Mesothelial cell of epicardium (in vitro differentiated cells): ENCODE results near the gene C1orf52. TPM values are rescaled to one million over a fixed set of nuclear protein-coding genes. Genes with fewer than 3 reads are reported as not detected.

Experiments
- DNase-seq, 2 experiments: peaks; one replicate each; pipeline ENCODE4 v3.0.0; 2021; ENCODE audit warnings: low spot score in 2 of 2; ENCODE audit not compliant: unreplicated experiment in 2 of 2
- H3K27ac Mint-ChIP-seq: 2 replicates; pipeline ENCODE4 v1.8.0; 2021; ENCODE audit warnings: mixed read lengths
- H3K27me3 Mint-ChIP-seq: 2 replicates; pipeline ENCODE4 v1.8.0; 2021; ENCODE audit warnings: low read depth, mixed read lengths
- H3K36me3 Mint-ChIP-seq: 2 replicates; pipeline ENCODE4 v1.8.0; 2021; ENCODE audit warnings: mixed read lengths
- H3K4me1 Mint-ChIP-seq: 2 replicates; pipeline ENCODE4 v1.8.0; 2021; ENCODE audit warnings: mixed read lengths
- H3K4me3 Mint-ChIP-seq: 2 replicates; pipeline ENCODE4 v1.8.0; 2021; ENCODE audit warnings: mild to moderate bottlenecking, moderate library complexity, mixed read lengths
- H3K9me3 Mint-ChIP-seq: 2 replicates; pipeline ENCODE4 v1.8.0; 2021; ENCODE audit warnings: mixed read lengths
- CTCF ChIP-seq: fragments of 200-600 bp; sonication (generic); IDR thresholded peaks from one replicate; pipeline ENCODE4 v1.5.0; 2021; ENCODE audit warnings: antibody characterized with exemption; ENCODE audit not compliant: unreplicated experiment
- total RNA-seq: library from RNA; stranded (reverse); gene quantifications from 3 replicates; pipeline ENCODE4 v1.2.1, GENCODE V29; 2021

The C1orf52 gene
- total RNA-seq, 1 donor from 2014 or later, result 48.2 TPM

- Mint-ChIP-seq H3K27ac (no peak overlapping the region), H3K9me3 (no peaks in the 10 kb centered on the region), H3K36me3 (no peaks in the 10 kb centered on the region), H3K4me1 (no peaks in the 10 kb centered on the region), H3K27me3 (no peaks in the 10 kb centered on the region), H3K4me3 (no peak overlapping the region)
- no peak for DNase-seq
- TF ChIP-seq CTCF, result no peak
Observed at GRCh38 chr1:85290826-85291225, 31.4 kb upstream of the C1orf52 start.

GRCh38 chr1:85289848-85290335, 30.4 kb upstream of the C1orf52 start:
- DNase-seq, result no peak
- no peak overlapping the region for H3K4me3 Mint-ChIP-seq
- no peak for TF ChIP-seq CTCF
- no peaks in the 10 kb centered on the region for H3K36me3 Mint-ChIP-seq
- no peak overlapping the region for H3K27ac Mint-ChIP-seq
- no peaks in the 10 kb centered on the region for H3K27me3 Mint-ChIP-seq
- no peaks in the 10 kb centered on the region for H3K4me1 Mint-ChIP-seq
- no peaks in the 10 kb centered on the region for H3K9me3 Mint-ChIP-seq

DNA sequence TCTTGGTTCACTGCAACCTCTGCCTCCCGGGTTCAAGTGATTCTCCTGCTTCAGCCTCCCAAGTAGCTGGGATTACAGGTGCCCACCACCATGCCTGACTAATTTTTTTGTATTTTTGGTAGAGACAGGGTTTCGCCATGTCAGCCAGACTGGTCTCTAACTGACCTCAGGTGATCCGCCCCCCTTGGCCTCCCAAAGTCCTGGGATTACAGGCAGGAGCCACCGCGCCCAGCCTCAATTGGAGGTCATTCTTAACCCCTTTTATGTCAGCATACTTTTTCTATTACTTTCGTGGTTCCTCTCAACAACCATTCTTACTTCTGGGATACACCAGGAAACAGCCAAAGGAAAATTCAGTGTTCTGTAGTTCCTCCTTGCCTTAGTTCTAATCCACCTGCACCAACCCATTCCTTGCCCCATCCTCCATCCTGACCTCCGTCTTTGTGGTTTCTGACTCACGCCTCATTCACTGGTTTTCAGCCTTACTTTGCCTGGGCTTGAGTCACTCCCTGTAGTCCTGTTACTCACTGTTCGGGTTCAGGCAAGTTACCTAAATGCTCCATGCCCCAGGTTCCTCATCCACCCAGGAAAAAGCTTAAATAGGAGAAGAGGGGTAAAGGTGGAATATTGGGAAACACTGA, 29.9 kb upstream of the C1orf52 start:
- no peak overlapping the region for H3K27ac Mint-ChIP-seq
- no peak for TF ChIP-seq CTCF
- no peaks in the 10 kb centered on the region for H3K27me3 Mint-ChIP-seq
- no peaks in the 10 kb centered on the region for H3K36me3 Mint-ChIP-seq
- H3K4me1 Mint-ChIP-seq, result no peaks in the 10 kb centered on the region
- no peaks in the 10 kb centered on the region for H3K9me3 Mint-ChIP-seq
- no peak overlapping the region for H3K4me3 Mint-ChIP-seq
- DNase-seq, result no peak

- no peaks in the 10 kb centered on the region for H3K27me3 Mint-ChIP-seq
- no peak overlapping the region for H3K27ac Mint-ChIP-seq
- DNase-seq, result no peak
- H3K4me1 Mint-ChIP-seq, result peaks cover 8% of the 10 kb centered on the region
- TF ChIP-seq CTCF, result no peak
- H3K9me3 Mint-ChIP-seq, result no peaks in the 10 kb centered on the region
- no peaks in the 10 kb centered on the region for H3K36me3 Mint-ChIP-seq
- no peak overlapping the region for H3K4me3 Mint-ChIP-seq
Observed at GRCh38 chr1:85284202-85284601, 24.7 kb upstream of the C1orf52 start.

GRCh38 chr1:85283475-85284199, 24.2 kb upstream of the C1orf52 start:
- no peak overlapping the region for H3K4me3 Mint-ChIP-seq

More at GRCh38 chr1:85283475-85284199, 24.2 kb upstream of the C1orf52 start:
- Mint-ChIP-seq H3K9me3 (no peaks in the 10 kb centered on the region), H3K4me1 (peaks cover 14% of the 10 kb centered on the region), H3K36me3 (no peaks in the 10 kb centered on the region), H3K27ac (no peak overlapping the region), H3K27me3 (no peaks in the 10 kb centered on the region)
- no peak for DNase-seq
- TF ChIP-seq CTCF, result no peak
